Endothelial cell of umbilical vein (primary cell): ENCODE data around the gene ITPR1. TPM values are rescaled to one million over a fixed set of nuclear protein-coding genes. Genes with fewer than 3 reads are reported as not detected.

Source experiments
- BruUV-seq: library from RNA; stranded (reverse); fragments of 400-500 nt; replicated peaks from 2 replicates; lab custom pipeline; 2021; lab: Mats Ljungman, UMichigan
- CTCF ChIA-PET: fragments of 300-600, 350-600 bp; sonication (Branson Sonifier 250); formaldehyde crosslinking; loops from one replicate; lab custom pipeline; 2021; ENCODE audit warnings: antibody characterized with exemption, inconsistent platforms; lab: Charles Lee
- POLR2A ChIA-PET: fragments of 300-600, 350-600 bp; sonication (Branson Sonifier 250); formaldehyde crosslinking; loops from one replicate; lab custom pipeline; 2021; ENCODE audit warnings: antibody characterized with exemption, inconsistent platforms; lab: Charles Lee
- DNase-seq: peaks from one replicate; pipeline ENCODE4 v3.0.0-alpha.2; 2011; ENCODE audit warnings: low read depth, low spot score
- FAIRE-seq: peaks from 2 replicates; lab custom pipeline; 2011; peaks lifted over from hg19 to GRCh38; lab: Jason Lieb, UNC
- H2AFZ ChIP-seq: 2 replicates; pipeline ENCODE4 v1.6.0; 2012; ENCODE audit warnings: low read depth, low read length, control low read depth, inconsistent platforms
- H3K27ac ChIP-seq: 2 replicates; pipeline ENCODE4 v1.5.1; 2011; ENCODE audit warnings: low read depth, mild to moderate bottlenecking, control low read depth, low read length, moderate library complexity; ENCODE audit not compliant: insufficient read depth
- H3K27me3 ChIP-seq, 2 experiments: 2 replicates each; pipeline versions ENCODE4 v1.6.0 to v1.6.1; 2011; ENCODE audit warnings: low read length in 2 of 2, mixed read lengths in 1 of 2; ENCODE audit not compliant: control insufficient read depth in 2 of 2, insufficient read depth in 2 of 2
- H3K36me3 ChIP-seq, 2 experiments: 2 replicates in 1 of 2; 3 replicates in 1 of 2; pipeline ENCODE4 v1.5.1; 2011; ENCODE audit warnings: low read length in 2 of 2, mild to moderate bottlenecking in 1 of 2, moderate library complexity in 1 of 2; ENCODE audit not compliant: control insufficient read depth in 2 of 2, insufficient read depth in 2 of 2; ENCODE audit errors: extremely low read depth in 1 of 2
- H3K4me1 ChIP-seq: 3 replicates; pipeline ENCODE4 v1.5.1; 2011; ENCODE audit warnings: mild to moderate bottlenecking, low read length; ENCODE audit not compliant: control insufficient read depth, insufficient read depth; ENCODE audit errors: extremely low read depth
- H3K4me2 ChIP-seq: 2 replicates; pipeline ENCODE4 v1.6.1; 2011; ENCODE audit warnings: low read length, control low read depth, mixed read lengths; ENCODE audit not compliant: insufficient read depth
- H3K4me3 ChIP-seq, 3 experiments: fragments of 200-600 bp in 1 of 3; sonication (generic), shearing (Covaris generic) in 1 of 3; replicated peaks in 1 of 3; 2 replicates each; pipeline ENCODE4 v1.5.1; 2011 to 2016; ENCODE audit warnings: control low read depth in 3 of 3, low read length in 3 of 3, mild to moderate bottlenecking in 2 of 3, inconsistent platforms in 1 of 3, low read depth in 1 of 3, moderate library complexity in 1 of 3; ENCODE audit not compliant: insufficient read depth in 1 of 3
- H3K79me2 ChIP-seq: 2 replicates; pipeline ENCODE4 v1.6.0; 2012; ENCODE audit warnings: low read length, inconsistent platforms; ENCODE audit not compliant: control insufficient read depth, insufficient read depth
- H3K9ac ChIP-seq: replicated peaks from 2 replicates; pipeline ENCODE3; 2011; ENCODE audit warnings: low read length, control low read depth; ENCODE audit not compliant: insufficient read depth; ENCODE audit errors: extremely low read depth
- H3K9me1 ChIP-seq: replicated peaks from 3 replicates; pipeline ENCODE4 v1.6.0; 2011; ENCODE audit warnings: mild to moderate bottlenecking, low read length; ENCODE audit not compliant: control insufficient read depth, insufficient read depth; ENCODE audit errors: extremely low read depth
- H3K9me3 ChIP-seq: replicated peaks from 2 replicates; pipeline ENCODE4 v1.5.1; 2012; ENCODE audit warnings: low read length, inconsistent platforms; ENCODE audit not compliant: control insufficient read depth, insufficient read depth
- H4K20me1 ChIP-seq: replicated peaks from 2 replicates; pipeline ENCODE3; 2011; ENCODE audit warnings: mild to moderate bottlenecking, low read length; ENCODE audit not compliant: control insufficient read depth, insufficient read depth; ENCODE audit errors: extremely low read depth
- EZH2 ChIP-seq: IDR thresholded peaks from 2 replicates; pipeline ENCODE4 v1.6.1; 2012; ENCODE audit warnings: borderline replicate concordance, low read depth, mild to moderate bottlenecking, moderate library complexity, low read length, inconsistent platforms; ENCODE audit not compliant: severe bottlenecking
- FOS ChIP-seq: IDR thresholded peaks from 2 replicates; pipeline ENCODE4 v1.6.1; 2011; ENCODE audit warnings: mild to moderate bottlenecking, low read length, moderate library complexity, borderline replicate concordance; ENCODE audit not compliant: insufficient read depth
- GATA2 ChIP-seq: IDR thresholded peaks from 2 replicates; pipeline ENCODE4 v1.7.0; 2011; ENCODE audit warnings: low read depth, mild to moderate bottlenecking, moderate library complexity, mixed read lengths, low read length; ENCODE audit not compliant: insufficient read length, insufficient read depth
- JUN ChIP-seq: IDR thresholded peaks from 2 replicates; pipeline ENCODE4 v1.6.1; 2011; ENCODE audit warnings: borderline replicate concordance, low read depth; ENCODE audit not compliant: insufficient read length, insufficient read depth
- MYC ChIP-seq: IDR thresholded peaks from one replicate; pipeline ENCODE4 v1.6.1; 2011; ENCODE audit warnings: mild to moderate bottlenecking, low read depth, low read length
- POLR2A ChIP-seq: IDR thresholded peaks from 2 replicates; pipeline ENCODE4 v1.6.1; 2012; ENCODE audit warnings: low read depth, mild to moderate bottlenecking, control low read depth, low read length
- POLR2AphosphoS5 ChIP-seq: IDR thresholded peaks from 2 replicates; pipeline ENCODE4 v1.6.1; 2012; ENCODE audit warnings: low read depth, mild to moderate bottlenecking, control low read depth, low read length, moderate library complexity; ENCODE audit not compliant: insufficient read depth
- dilution Hi-C: fragments of 300-500 bp; cut with MboI; formaldehyde crosslinking; loops from one replicate; pipeline ENCODE4 v1.15.0; 2019; ENCODE audit warnings: low sequenced_read_pairs; ENCODE audit not compliant: extremely low pct_ligation_motif_present
- intact Hi-C: fragments of 100-400 bp; cut with micrococcal nuclease; formaldehyde crosslinking; loops from one replicate; pipeline ENCODE4 v1.10.0; 2022
- polyA plus RNA-seq, 4 experiments: library from polyadenylated mRNA; depleted of rRNA in 3 of 4; stranded (reverse) in 3 of 4; unstranded in 1 of 4; fragments of >200 nt; gene quantifications; 2 replicates each; pipeline versions ENCODE4 v1.2.1 to v1.2.3, GENCODE V29; 2011 to 2012; ENCODE audit warnings: missing spikeins in 1 of 4
- total RNA-seq: library from RNA; stranded (reverse); gene quantifications from 2 replicates; pipeline ENCODE4 v1.2.3, GENCODE V29; 2021
- TF ChIP-seq, protein P1 (sequence below), 2 donors: IDR thresholded peaks; 1 replicate in 1 of 2; 2 replicates in 1 of 2; pipeline ENCODE4 v1.5.1; 2011; ENCODE audit warnings: low read length in 2 of 2, mild to moderate bottlenecking in 2 of 2, moderate library complexity in 2 of 2, control low read depth in 1 of 2, inconsistent platforms in 1 of 2, low read depth in 1 of 2; ENCODE audit not compliant: insufficient read depth in 1 of 2; ENCODE audit errors: extremely low read depth in 1 of 2
- TF ChIP-seq, protein P2 (sequence below): IDR thresholded peaks from 2 replicates; pipeline ENCODE4 v1.6.1; 2011; ENCODE audit not compliant: insufficient read depth, insufficient read length

Gene ITPR1
- total and polyA plus RNA-seq, 2 donors (not counting 3 experiments of a cell fraction or from before 2014, with no cell fraction given) = 5.1 to 16.1 TPM

DNA sequence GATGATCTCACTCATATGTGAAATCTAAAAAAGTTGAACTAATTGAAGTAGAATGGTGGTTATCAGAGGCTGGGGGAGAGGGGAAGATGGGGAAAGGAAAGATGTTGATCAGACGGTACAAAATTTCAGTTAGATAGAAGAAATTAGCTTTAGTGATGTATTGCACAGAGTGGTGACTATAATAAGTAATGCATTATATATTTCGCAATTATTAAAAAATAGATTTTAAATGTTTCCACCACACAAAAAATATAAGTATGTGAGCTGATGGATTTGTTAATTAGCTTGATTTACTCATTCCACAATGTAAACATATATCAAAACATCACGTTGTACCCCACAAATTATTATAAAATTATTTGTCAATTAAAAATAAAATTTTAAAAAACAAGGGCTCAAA lies 34.2 kb upstream of the ITPR1 start:
- intact Hi-C loops = no loop called here
- dilution Hi-C loops = no loop called here
- no peaks in the 10 kb centered on the region for H3K9me3 ChIP-seq

More for the DNA sequence above, 34.2 kb upstream of the ITPR1 start:
- no peaks in the 10 kb centered on the region for H3K27me3 ChIP-seq
- ChIA-PET CTCF (interaction anchor here (1.9 kb wide), 1 partner anchor 108 kb away, joined by 8 read pairs; no protein-coding TSS in a partner anchor), POLR2A (no interaction called here)
- H2AFZ ChIP-seq = no peak overlapping the region
- H3K9me1 ChIP-seq = no peaks in the 10 kb centered on the region
- peaks cover 2% of the 10 kb centered on the region for H4K20me1 ChIP-seq
- DNase-seq (no peak), FAIRE-seq (no peak)
- TF ChIP-seq FOS (no peak), POLR2A (no peak), GATA2 (no peak), JUN (no peak), MYC (no peak), POLR2AphosphoS5 (no peak), EZH2 (no peak)
- TF ChIP-seq, protein P1, sequence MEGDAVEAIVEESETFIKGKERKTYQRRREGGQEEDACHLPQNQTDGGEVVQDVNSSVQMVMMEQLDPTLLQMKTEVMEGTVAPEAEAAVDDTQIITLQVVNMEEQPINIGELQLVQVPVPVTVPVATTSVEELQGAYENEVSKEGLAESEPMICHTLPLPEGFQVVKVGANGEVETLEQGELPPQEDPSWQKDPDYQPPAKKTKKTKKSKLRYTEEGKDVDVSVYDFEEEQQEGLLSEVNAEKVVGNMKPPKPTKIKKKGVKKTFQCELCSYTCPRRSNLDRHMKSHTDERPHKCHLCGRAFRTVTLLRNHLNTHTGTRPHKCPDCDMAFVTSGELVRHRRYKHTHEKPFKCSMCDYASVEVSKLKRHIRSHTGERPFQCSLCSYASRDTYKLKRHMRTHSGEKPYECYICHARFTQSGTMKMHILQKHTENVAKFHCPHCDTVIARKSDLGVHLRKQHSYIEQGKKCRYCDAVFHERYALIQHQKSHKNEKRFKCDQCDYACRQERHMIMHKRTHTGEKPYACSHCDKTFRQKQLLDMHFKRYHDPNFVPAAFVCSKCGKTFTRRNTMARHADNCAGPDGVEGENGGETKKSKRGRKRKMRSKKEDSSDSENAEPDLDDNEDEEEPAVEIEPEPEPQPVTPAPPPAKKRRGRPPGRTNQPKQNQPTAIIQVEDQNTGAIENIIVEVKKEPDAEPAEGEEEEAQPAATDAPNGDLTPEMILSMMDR (IDR thresholded peaks at IDR 0.05; ENCODE audit: extremely low read depth in 1 of 2, insufficient read depth in 1 of 2, low read depth in 1 of 2, low read length in 2 of 2) = no peak
- TF ChIP-seq, protein P2, sequence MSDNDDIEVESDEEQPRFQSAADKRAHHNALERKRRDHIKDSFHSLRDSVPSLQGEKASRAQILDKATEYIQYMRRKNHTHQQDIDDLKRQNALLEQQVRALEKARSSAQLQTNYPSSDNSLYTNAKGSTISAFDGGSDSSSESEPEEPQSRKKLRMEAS = no peak
- no peak overlapping the region for H3K4me3 ChIP-seq
- no peaks in the 10 kb centered on the region for H3K4me1 ChIP-seq
- H3K4me2 ChIP-seq = no peak overlapping the region
- no peaks in the 10 kb centered on the region for H3K36me3 ChIP-seq
- H3K27ac ChIP-seq = no peak overlapping the region
- BruUV-seq = no TSS peak
- no peak overlapping the region for H3K9ac ChIP-seq
- no peaks in the 10 kb centered on the region for H3K79me2 ChIP-seq
